SK-N-SH (cell line): ENCODE data around the gene RPS6KL1. TPM values are rescaled to one million over a fixed set of nuclear protein-coding genes. Genes with fewer than 3 reads are reported as not detected.

Experiments
- CTCF ChIA-PET: fragments of 300-600, 350-600 bp; formaldehyde crosslinking; extraction: SDS; loops from one replicate; lab custom pipeline; 2021; lab: Yijun Ruan, JAX
- POLR2A ChIA-PET: fragments of 350-600 bp; sonication (Branson Sonifier 250); formaldehyde crosslinking; extraction: SDS; loops from one replicate; lab custom pipeline; 2020; ENCODE audit warnings: antibody characterized with exemption, inconsistent platforms; lab: Yijun Ruan, JAX
- DNase-seq: peaks from one replicate; pipeline ENCODE4 v3.0.0; 2012
- H2AFZ ChIP-seq: fragments of 200-600 bp; sonication (generic); 2 replicates; pipeline ENCODE4 v1.8.1; 2016; ENCODE audit warnings: antibody characterized with exemption, mild to moderate bottlenecking, low read depth
- H3F3A ChIP-seq: fragments of 200-600 bp; sonication (generic); replicated peaks from 2 replicates; pipeline ENCODE3; 2016; ENCODE audit warnings: antibody characterized with exemption, mild to moderate bottlenecking; ENCODE audit not compliant: insufficient read depth
- H3K27ac ChIP-seq, 2 experiments: fragments of 200-500 bp in 1 of 2; fragments of 200-600 bp in 1 of 2; sonication (Bioruptor generic) in 1 of 2; sonication (generic), shearing (Covaris generic) in 1 of 2; 2 replicates each; pipeline versions ENCODE4 v1.5.1 to v1.6.1; 2014 to 2016; ENCODE audit warnings: low read depth in 2 of 2, inconsistent platforms in 1 of 2, low read length in 1 of 2, mild to moderate bottlenecking in 1 of 2, mixed read lengths in 1 of 2
- H3K27me3 ChIP-seq: fragments of 200-600 bp; sonication (generic), shearing (Covaris generic); 2 replicates; pipeline ENCODE4 v1.6.1; 2016; ENCODE audit warnings: mixed run types; ENCODE audit not compliant: insufficient read depth
- H3K36me3 ChIP-seq, 2 experiments: fragments of 200-500 bp in 1 of 2; fragments of 200-600 bp in 1 of 2; sonication (Bioruptor generic) in 1 of 2; sonication (generic) in 1 of 2; replicated peaks in 1 of 2; 2 replicates each; pipeline versions ENCODE3 to v1.5.1; 2014 to 2016; ENCODE audit warnings: low read length in 1 of 2, mild to moderate bottlenecking in 1 of 2; ENCODE audit not compliant: insufficient read depth in 2 of 2, control insufficient read depth in 1 of 2
- H3K4me1 ChIP-seq, 2 experiments: fragments of 200-500 bp in 1 of 2; fragments of 200-600 bp in 1 of 2; sonication (Bioruptor generic) in 1 of 2; sonication (generic), shearing (Covaris generic) in 1 of 2; 2 replicates each; pipeline versions ENCODE4 v1.5.1 to v1.6.1; 2014 to 2016; ENCODE audit warnings: low read depth in 1 of 2, low read length in 1 of 2, mixed run types in 1 of 2; ENCODE audit not compliant: insufficient read depth in 2 of 2, control insufficient read depth in 1 of 2
- H3K4me2 ChIP-seq: fragments of 200-600 bp; sonication (generic), shearing (Covaris generic); 2 replicates; pipeline ENCODE4 v1.6.1; 2017; ENCODE audit warnings: mixed run types
- H3K4me3 ChIP-seq, 2 experiments: fragments of 200-500 bp in 1 of 2; fragments of 200-600 bp in 1 of 2; sonication (Bioruptor generic) in 1 of 2; sonication (generic), shearing (Covaris generic) in 1 of 2; 2 replicates each; pipeline versions ENCODE4 v1.5.1 to v1.8.1; 2014 to 2016; ENCODE audit warnings: low read depth in 2 of 2, inconsistent platforms in 1 of 2, low read length in 1 of 2, mild to moderate bottlenecking in 1 of 2, mixed read lengths in 1 of 2, moderate library complexity in 1 of 2
- H3K79me2 ChIP-seq: fragments of 200-600 bp; sonication (generic); 2 replicates; pipeline ENCODE4 v1.8.1; 2017; ENCODE audit warnings: mild to moderate bottlenecking; ENCODE audit not compliant: insufficient read depth
- H3K9ac ChIP-seq: fragments of 200-600 bp; sonication (generic); 2 replicates; pipeline ENCODE4 v1.6.1; 2017; ENCODE audit warnings: mixed run types
- H3K9me2 ChIP-seq: fragments of 200-600 bp; sonication (generic); 2 replicates; pipeline ENCODE4 v1.6.1; 2017; ENCODE audit warnings: mixed run types
- H3K9me3 ChIP-seq: fragments of 200-600 bp; sonication (generic); 2 replicates; pipeline ENCODE4 v1.6.1; 2017; ENCODE audit warnings: mixed run types, mild to moderate bottlenecking, moderate library complexity
- H4K20me1 ChIP-seq: fragments of 200-600 bp; sonication (generic); 2 replicates; pipeline ENCODE4 v1.6.1; 2017; ENCODE audit warnings: mild to moderate bottlenecking, mixed run types; ENCODE audit not compliant: insufficient read depth
- CHD2 ChIP-seq: fragments of 150-350 bp; IDR thresholded peaks from 2 replicates; pipeline ENCODE4 v1.6.1; 2018; ENCODE audit warnings: low read length; ENCODE audit not compliant: partially characterized antibody
- CTCF ChIP-seq: fragments of 200-600 bp; sonication (generic); IDR thresholded peaks from 2 replicates; pipeline ENCODE4 v1.6.1; 2017; ENCODE audit warnings: antibody characterized with exemption, mild to moderate bottlenecking, moderate library complexity
- FOXJ3 ChIP-seq: sonication (generic); formaldehyde crosslinking; IDR thresholded peaks from 2 replicates; pipeline ENCODE4 v1.5.1; 2020; ENCODE audit warnings: mild to moderate bottlenecking, missing genetic modification reagents
- FOXM1 ChIP-seq: IDR thresholded peaks from 2 replicates; pipeline ENCODE4 v1.4.0; 2012; ENCODE audit warnings: low read depth, mild to moderate bottlenecking
- IRF3 ChIP-seq: fragments of 150-350 bp; IDR thresholded peaks from 2 replicates; pipeline ENCODE4 v1.6.1; 2016; ENCODE audit warnings: mild to moderate bottlenecking, low read depth, low read length
- MAX ChIP-seq: IDR thresholded peaks from 2 replicates; pipeline ENCODE4 v1.4.0; 2012; ENCODE audit warnings: low read depth
- MXI1 ChIP-seq: IDR thresholded peaks from 2 replicates; pipeline ENCODE4 v1.6.1; 2012; ENCODE audit warnings: mild to moderate bottlenecking, low read depth, low read length, improper control_type of control experiment
- POLR2AphosphoS5 ChIP-seq: IDR thresholded peaks from 2 replicates; pipeline ENCODE4 v1.6.1; 2012; ENCODE audit warnings: low read depth, low read length
- REST ChIP-seq: IDR thresholded peaks from 2 replicates; pipeline ENCODE4 v1.6.1; 2012; ENCODE audit warnings: mild to moderate bottlenecking, low read depth, low read length, moderate library complexity
- SIN3A ChIP-seq: IDR thresholded peaks from 2 replicates; pipeline ENCODE4 v1.6.1; 2012; ENCODE audit warnings: low read depth, mild to moderate bottlenecking, low read length, moderate library complexity, borderline replicate concordance
- TEAD4 ChIP-seq: IDR thresholded peaks from 2 replicates; pipeline ENCODE4 v1.4.0; 2012; ENCODE audit warnings: mild to moderate bottlenecking, borderline replicate concordance; ENCODE audit not compliant: insufficient read depth
- USF2 ChIP-seq: fragments of 150-350 bp; IDR thresholded peaks from 2 replicates; pipeline ENCODE4 v1.6.1; 2017; ENCODE audit warnings: antibody characterized with exemption, low read length, low read depth, borderline replicate concordance
- WGBS: methylation state at CpG from one replicate; pipeline ENCODE4 v1.1.6; 2017; ENCODE audit warnings: low lambda C conversion rate; 5-methylcytosine and 5-hydroxymethylcytosine counted together
- polyA plus RNA-seq, 3 experiments: library from polyadenylated mRNA; depleted of rRNA; stranded (reverse); fragments of >200 nt; gene quantifications; 2 replicates each; pipeline ENCODE4 v1.2.3, GENCODE V29; 2012

The RPS6KL1 gene
- polyA plus RNA-seq, 1 of the 3 experiments (the other 2 are of a cell fraction) = 2.5 TPM

- no peak overlapping the region for H3K4me3 ChIP-seq
- POLR2A ChIA-PET = interaction anchor here (0.6 kb wide), 1 partner anchor 109 kb away, joined by 4 read pairs; no protein-coding TSS in a partner anchor
- no peak overlapping the region for H3K9ac ChIP-seq
- TF ChIP-seq CTCF (no peak), FOXJ3 (CRISPR knock-in tag) (no peak), REST (no peak), USF2 (no peak), SIN3A (no peak), TEAD4 (no peak), POLR2AphosphoS5 (no peak), FOXM1 (no peak), MXI1 (no peak), IRF3 (no peak), MAX (no peak), CHD2 (no peak)
- DNase-seq = no peak
- no peaks in the 10 kb centered on the region for H3K79me2 ChIP-seq
- H3F3A ChIP-seq = peaks cover 10% of the 10 kb centered on the region
- H3K27me3 ChIP-seq = no peaks in the 10 kb centered on the region
- peaks cover 0 to 19% of the 10 kb centered on the region in 2 experiments; a peak in 1 of 4 replicates for H3K4me1 ChIP-seq
- H2AFZ ChIP-seq = no peak overlapping the region
- H3K36me3 ChIP-seq = no peaks in the 10 kb centered on the region
- CTCF ChIA-PET = interaction anchor here (1.3 to 1.9 kb wide), 3 partner anchors 10 to 14 kb away, joined by 3 to 6 read pairs (median 4); no protein-coding TSS in a partner anchor
- WGBS = 89% methylated on average over 5 of the region's 5 CpGs
- H3K4me2 ChIP-seq = no peak overlapping the region
- H3K27ac ChIP-seq = no peak overlapping the region
- no peaks in the 10 kb centered on the region for H3K9me3 ChIP-seq
- H4K20me1 ChIP-seq = no peaks in the 10 kb centered on the region
- no peaks in the 10 kb centered on the region for H3K9me2 ChIP-seq
These were observed 38.3 kb upstream of the RPS6KL1 start for GRCh38 chr14:74961238-74961911.
